Thyroid gland (tissue), 4 donors: ENCODE data around the gene CDK11A. TPM values are rescaled to one million over a fixed set of nuclear protein-coding genes. Genes with fewer than 3 reads are reported as not detected.
"Not testable (repeated sequence)": the region's sequence is repeated elsewhere in the genome, so short reads cannot be mapped to it uniquely, and the experiment has no call there.

Experiments
- DNase-seq, 2 donors: peaks; one replicate each; pipeline ENCODE4 v3.0.0-alpha.2; 2019
- H3K27ac ChIP-seq, 3 donors: fragments of 200-600 bp; sonication (generic); 1 replicate in 2 of 3; 2 replicates in 1 of 3; pipeline ENCODE4 v1.5.1; 2016 to 2019; ENCODE audit warnings: mild to moderate bottlenecking in 1 of 3, moderate library complexity in 1 of 3
- H3K27me3 ChIP-seq: fragments of 200-600 bp; sonication (generic); one replicate; pipeline ENCODE4 v1.5.1; 2019
- H3K36me3 ChIP-seq, 2 donors: fragments of 200-600 bp; sonication (generic); one replicate each; pipeline ENCODE4 v1.5.1; 2016 to 2019
- H3K4me1 ChIP-seq, 2 donors: fragments of 200-600 bp; sonication (generic); one replicate each; pipeline ENCODE4 v1.5.1; 2017 to 2019
- H3K4me3 ChIP-seq, 3 donors: fragments of 200-600 bp; sonication (generic); replicated peaks in 1 of 3; 1 replicate in 2 of 3; 2 replicates in 1 of 3; pipeline ENCODE4 v1.5.1; 2016; ENCODE audit warnings: mild to moderate bottlenecking in 1 of 3
- H3K9me3 ChIP-seq: fragments of 200-600 bp; sonication (generic); one replicate; pipeline ENCODE4 v1.5.1; 2017
- POLR2A ChIP-seq, 2 donors: fragments of 450-650 bp; IDR thresholded peaks; one replicate each; pipeline ENCODE4 v1.6.1; 2017; ENCODE audit warnings: antibody characterized with exemption in 2 of 2, mild to moderate bottlenecking in 2 of 2, moderate library complexity in 1 of 2
- WGBS, 2 donors: methylation state at CpG; one replicate each; pipeline ENCODE4 v1.1.5; 2017; 5-methylcytosine and 5-hydroxymethylcytosine counted together
- intact Hi-C: fragments of 100-400 bp; cut with DNase I; formaldehyde crosslinking; loops from one replicate; pipeline ENCODE4 v1.15.1; 2023
- total RNA-seq, 4 donors: library from RNA; depleted of rRNA; stranded (reverse); fragments of >200 nt; gene quantifications; one replicate each; pipeline ENCODE4 v1.2.3, GENCODE V29; 2016
- TF ChIP-seq, protein P1 (sequence below), 6 experiments: fragments of 200-600 bp in 3 of 6; fragments of 450-650 bp in 3 of 6; sonication (generic) in 3 of 6; IDR thresholded peaks; one replicate each; pipeline ENCODE4 v1.5.1; 2016 to 2019; ENCODE audit warnings: antibody characterized with exemption in 6 of 6, mild to moderate bottlenecking in 2 of 6, inconsistent platforms in 1 of 6, moderate library complexity in 1 of 6

The CDK11A gene
- total RNA-seq, 4 donors from 2014 or later: 14.7 to 36.1 (median 29.5) TPM

DNA sequence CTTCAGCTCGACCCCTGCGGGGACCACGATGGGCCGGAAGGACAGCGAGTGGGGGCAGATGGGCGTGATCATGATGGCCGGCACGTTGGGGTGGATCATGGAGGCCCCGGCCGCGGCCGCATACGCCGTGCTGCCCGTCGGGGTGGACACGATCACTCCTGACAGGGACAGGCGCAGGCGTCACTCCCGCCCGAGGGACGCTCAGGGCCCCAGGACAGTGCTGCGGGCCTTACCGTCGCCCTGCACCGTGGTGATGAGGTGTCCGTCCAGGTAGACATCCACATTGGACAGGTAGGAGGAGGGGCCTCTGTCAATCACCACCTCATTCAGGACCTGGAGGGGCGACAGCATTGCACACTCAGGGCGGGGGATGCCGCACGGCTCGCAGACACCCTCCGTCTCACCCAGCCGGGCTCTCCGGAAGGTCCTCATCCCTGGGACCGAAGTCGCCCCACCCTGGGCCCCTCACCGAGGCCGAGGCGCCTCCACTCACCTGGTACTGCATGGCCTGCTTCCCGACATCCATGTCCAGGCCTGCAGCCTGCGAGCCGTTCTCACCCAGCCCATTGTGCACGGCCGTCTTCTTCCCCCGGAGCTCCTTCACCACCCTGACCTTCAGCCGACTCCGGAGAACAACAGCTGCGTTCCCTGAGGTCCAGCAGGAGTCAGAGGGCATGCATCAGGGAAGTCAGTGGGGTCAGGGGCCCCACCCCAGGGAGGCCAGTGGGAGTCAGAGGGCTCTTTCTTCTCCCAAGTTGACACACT is 30.1 kb upstream of the CDK11A start:
- no peak for DNase-seq
- WGBS, 2 donors: 91 to 95% methylated on average over 26 to 40 of the region's 49 CpGs
- Histone ChIP-seq H3K36me3 (peaks cover 36 to 38% of the 10 kb centered on the region in 2 donors), H3K9me3 (no peaks in the 10 kb centered on the region), H3K27me3 (no peaks in the 10 kb centered on the region), H3K27ac (no peak overlapping the region), H3K4me1 (peaks cover 19 to 20% of the 10 kb centered on the region in 2 donors), H3K4me3 (no peak overlapping the region)
- no peak for TF ChIP-seq POLR2A (IDR thresholded peaks at IDR 0.05)
- TF ChIP-seq, protein P1, sequence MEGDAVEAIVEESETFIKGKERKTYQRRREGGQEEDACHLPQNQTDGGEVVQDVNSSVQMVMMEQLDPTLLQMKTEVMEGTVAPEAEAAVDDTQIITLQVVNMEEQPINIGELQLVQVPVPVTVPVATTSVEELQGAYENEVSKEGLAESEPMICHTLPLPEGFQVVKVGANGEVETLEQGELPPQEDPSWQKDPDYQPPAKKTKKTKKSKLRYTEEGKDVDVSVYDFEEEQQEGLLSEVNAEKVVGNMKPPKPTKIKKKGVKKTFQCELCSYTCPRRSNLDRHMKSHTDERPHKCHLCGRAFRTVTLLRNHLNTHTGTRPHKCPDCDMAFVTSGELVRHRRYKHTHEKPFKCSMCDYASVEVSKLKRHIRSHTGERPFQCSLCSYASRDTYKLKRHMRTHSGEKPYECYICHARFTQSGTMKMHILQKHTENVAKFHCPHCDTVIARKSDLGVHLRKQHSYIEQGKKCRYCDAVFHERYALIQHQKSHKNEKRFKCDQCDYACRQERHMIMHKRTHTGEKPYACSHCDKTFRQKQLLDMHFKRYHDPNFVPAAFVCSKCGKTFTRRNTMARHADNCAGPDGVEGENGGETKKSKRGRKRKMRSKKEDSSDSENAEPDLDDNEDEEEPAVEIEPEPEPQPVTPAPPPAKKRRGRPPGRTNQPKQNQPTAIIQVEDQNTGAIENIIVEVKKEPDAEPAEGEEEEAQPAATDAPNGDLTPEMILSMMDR (IDR thresholded peaks at IDR 0.05): no peak
- intact Hi-C loops: no loop called here

DNA sequence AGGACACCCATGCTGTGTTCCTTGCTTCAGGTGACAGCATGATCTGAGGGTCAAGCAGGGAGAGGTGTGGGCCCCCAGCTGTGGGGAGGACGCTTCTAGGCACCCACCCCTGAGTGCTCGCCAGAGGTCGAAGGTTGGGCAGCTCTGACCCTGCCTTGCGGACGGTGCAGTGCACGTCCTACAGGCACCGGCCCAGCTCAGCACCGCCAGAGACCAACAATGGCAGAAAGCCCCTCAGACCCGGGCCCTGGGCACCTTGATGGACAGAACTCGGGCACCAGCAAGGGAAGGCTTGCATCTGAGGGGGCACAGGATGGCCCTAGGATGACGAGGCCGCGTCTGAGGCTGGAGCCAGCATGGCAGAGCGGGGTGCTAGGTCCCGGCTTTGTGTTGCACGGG is 29.4 kb upstream of the CDK11A start:
- H3K27me3 ChIP-seq: no peaks in the 10 kb centered on the region
- 95 to 97% methylated on average over 13 to 14 of the region's 16 CpGs for WGBS, 2 donors
- no peak overlapping the region for H3K4me3 ChIP-seq
- peaks cover 12 to 14% of the 10 kb centered on the region in 2 donors for H3K4me1 ChIP-seq
- no peak overlapping the region for H3K27ac ChIP-seq
- H3K9me3 ChIP-seq: no peaks in the 10 kb centered on the region
- DNase-seq: no peak
- peaks cover 36 to 38% of the 10 kb centered on the region in 2 donors for H3K36me3 ChIP-seq
- TF ChIP-seq, protein P1 (IDR thresholded peaks at IDR 0.05): no peak
- no peak for TF ChIP-seq POLR2A (IDR thresholded peaks at IDR 0.05)
- intact Hi-C loops: no loop called here

DNA sequence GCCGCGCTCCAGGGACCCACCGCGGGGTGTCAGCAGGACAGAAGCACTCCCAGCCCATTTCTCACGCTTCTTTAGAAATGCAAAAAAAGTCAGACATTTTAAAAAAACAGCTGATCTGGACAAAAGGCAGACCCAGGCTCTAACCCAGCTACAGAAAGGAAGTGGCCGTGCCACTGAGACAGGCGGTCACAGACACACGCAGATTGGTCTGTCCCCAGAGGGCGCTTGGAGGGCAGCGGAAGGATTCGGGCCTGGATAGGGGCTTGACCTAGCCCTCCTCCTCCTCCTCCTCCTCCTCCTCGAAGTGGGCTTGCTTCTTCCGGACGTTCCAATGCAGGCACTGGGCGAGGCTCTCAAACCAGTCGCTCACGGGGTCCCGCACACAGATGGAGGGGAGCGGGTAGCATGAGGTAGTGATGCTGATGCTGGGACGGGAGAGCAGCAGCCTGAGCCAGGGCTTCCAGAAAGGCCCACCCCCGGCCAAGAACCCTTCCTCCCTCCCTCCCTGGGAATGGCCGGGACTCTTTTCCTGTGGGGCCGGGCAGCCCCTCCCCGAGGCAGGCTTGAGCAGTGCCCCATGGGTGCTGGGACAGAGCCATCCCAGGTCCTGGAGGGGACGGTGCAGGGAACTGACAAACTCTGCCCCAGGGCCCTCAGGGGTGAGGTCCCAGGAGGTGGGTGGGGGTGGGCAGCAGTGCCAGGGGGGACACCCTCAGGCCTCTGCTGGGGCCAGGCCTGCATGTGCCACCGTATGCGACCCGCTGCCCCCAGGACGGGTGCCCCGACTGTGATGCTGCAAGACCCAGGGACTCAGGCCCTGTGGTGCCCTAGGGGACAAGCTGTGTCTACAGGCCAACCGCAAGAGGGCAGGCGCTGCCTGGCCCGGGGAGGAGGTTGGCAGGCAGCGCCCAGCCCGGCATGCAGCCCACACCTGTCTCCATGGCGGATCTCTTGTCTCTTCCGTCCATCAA is 28.8 kb upstream of the CDK11A start:
- peaks cover 36 to 38% of the 10 kb centered on the region in 2 donors for H3K36me3 ChIP-seq
- TF ChIP-seq POLR2A (IDR thresholded peaks at IDR 0.05): no peak
- TF ChIP-seq, protein P1 (IDR thresholded peaks at IDR 0.05): no peak
- H3K27ac ChIP-seq: no peak overlapping the region
- peaks cover 6 to 7% of the 10 kb centered on the region in 2 donors for H3K4me1 ChIP-seq
- DNase-seq: no peak
- no peaks in the 10 kb centered on the region for H3K9me3 ChIP-seq
- H3K4me3 ChIP-seq: no peak overlapping the region
- intact Hi-C loops: no loop called here
- WGBS, 2 donors: 85 to 94% methylated on average over 27 to 30 of the region's 37 CpGs
- no peaks in the 10 kb centered on the region for H3K27me3 ChIP-seq

DNA sequence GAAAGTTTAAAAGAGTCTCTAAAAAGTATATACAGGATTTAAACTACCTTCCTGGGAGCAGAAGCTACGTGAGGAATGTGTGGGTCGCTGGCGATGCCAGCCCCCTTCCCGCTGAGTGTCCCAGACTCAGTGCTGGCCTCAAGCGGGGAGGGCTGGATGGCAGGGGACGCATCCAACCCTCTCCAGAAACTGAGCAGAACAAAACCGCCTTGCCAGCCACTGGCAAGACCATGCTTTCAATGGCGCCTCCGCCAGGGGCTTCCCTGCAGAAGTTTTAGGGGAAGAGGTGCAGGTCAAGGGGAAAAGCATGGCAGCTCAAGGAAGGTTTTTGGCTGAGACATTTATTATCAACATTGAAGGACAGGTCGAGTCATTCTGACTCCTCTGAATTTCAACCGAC is 28.0 kb upstream of the CDK11A start:
- no peak for DNase-seq
- intact Hi-C loops: no loop called here
- peaks cover 36 to 37% of the 10 kb centered on the region in 2 donors for H3K36me3 ChIP-seq
- no peaks in the 10 kb centered on the region for H3K9me3 ChIP-seq
- H3K4me1 ChIP-seq: no peaks in the 10 kb centered on the region
- no peaks in the 10 kb centered on the region for H3K27me3 ChIP-seq
- WGBS, 2 donors: 92 to 94% methylated on average over 11 of the region's 11 CpGs
- TF ChIP-seq POLR2A (IDR thresholded peaks at IDR 0.05): no peak
- TF ChIP-seq, protein P1 (IDR thresholded peaks at IDR 0.05): no peak
- H3K27ac ChIP-seq: no peak overlapping the region
- H3K4me3 ChIP-seq: no peak overlapping the region

DNA sequence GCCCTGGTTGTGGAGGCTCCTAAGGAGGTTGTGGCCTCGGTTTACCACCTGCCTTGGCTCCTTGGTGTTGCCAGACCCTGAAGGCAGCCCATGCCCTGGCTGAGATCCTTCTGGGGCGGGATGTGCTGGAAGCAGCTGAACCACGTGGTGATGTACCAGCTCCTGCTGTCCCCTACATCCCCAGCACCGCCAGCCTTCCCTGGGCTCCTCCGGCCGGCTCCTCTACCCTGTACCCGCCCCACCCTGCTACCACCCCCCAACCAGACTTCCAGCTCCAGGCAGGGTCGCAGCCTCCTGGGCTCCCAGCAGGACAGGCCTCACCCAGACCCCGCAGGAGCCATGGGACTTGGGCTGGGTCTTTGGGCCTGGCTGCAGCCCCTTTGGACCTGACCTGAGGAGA is 25.8 kb upstream of the CDK11A start:
- H3K9me3 ChIP-seq, H3K27ac ChIP-seq, H3K4me1 ChIP-seq, H3K27me3 ChIP-seq, H3K4me3 ChIP-seq, intact Hi-C loops, DNase-seq: not testable (repeated sequence)
- H3K36me3 ChIP-seq: peaks cover 17 to 23% of the 10 kb centered on the region in 2 donors
- 84 to 90% methylated on average over 6 to 7 of the region's 9 CpGs for WGBS, 2 donors
